Posterior cingulate gyrus (tissue), 11 donors: ENCODE results near the gene STK17B.

ENCODE experiments used
- DNase-seq, 10 donors: peaks; one replicate each; pipeline versions ENCODE4 v3.0.0 to v3.0.0-alpha.2; 2020 to 2021; ENCODE audit warnings: mixed read lengths in 3 of 10
- intact Hi-C: fragments of 100-400 bp; cut with DNase I; formaldehyde crosslinking; loops from one replicate; pipeline ENCODE4 v1.15.1; 2023

STK17B gene

GRCh38 chr2:196186266-196186980 is 15.0 kb upstream of the STK17B start:
- intact Hi-C loops: no loop called here
- DNase-seq: no peak

GRCh38 chr2:196184921-196185320 is 13.5 kb upstream of the STK17B start:
- intact Hi-C loops: no loop called here
- DNase-seq: no peak

GRCh38 chr2:196183528-196184231 is 12.3 kb upstream of the STK17B start:
- DNase-seq: no peak

GRCh38 chr2:196183172-196183473 is 11.7 kb upstream of the STK17B start:
- no peak for DNase-seq
- intact Hi-C loops: no loop called here

More at GRCh38 chr2:196183528-196184231, 12.3 kb upstream of the STK17B start:
- intact Hi-C loops: no loop called here

GRCh38 chr2:196182439-196183171 is 11.2 kb upstream of the STK17B start:
- intact Hi-C loops: no loop called here
- no peak for DNase-seq

- intact Hi-C loops: no loop called here
- DNase-seq: no peak
Measured at GRCh38 chr2:196181484-196181883, 10.1 kb upstream of the STK17B start.

GRCh38 chr2:196177124-196177523 is 5.7 kb upstream of the STK17B start:
- intact Hi-C loops: no loop called here
- DNase-seq: no peak

- peak in 1 of 10 donors; percentile 57 for DNase-seq
- intact Hi-C loops: no loop called here
Measured at GRCh38 chr2:196176142-196176738, 4.9 kb upstream of the STK17B start.

- intact Hi-C loops: no loop called here
- DNase-seq: peak in 1 of 10 donors; percentile 18
Measured at GRCh38 chr2:196174404-196174803, 3.0 kb upstream of the STK17B start.

- intact Hi-C loops: no loop called here
- no peak for DNase-seq
Measured at GRCh38 chr2:196173505-196173904, 2.1 kb upstream of the STK17B start.

- intact Hi-C loops: no loop called here
- DNase-seq: no peak
Measured at GRCh38 chr2:196172951-196173350, 1.6 kb upstream of the STK17B start.

- intact Hi-C loops: no loop called here
- DNase-seq: no peak
Measured at GRCh38 chr2:196171946-196172345, 568 bp upstream of the STK17B start.

- DNase-seq: peak in 5 of 10 donors; percentile 9 to 81 (median 34)
- intact Hi-C loops: no loop called here
Measured at GRCh38 chr2:196170606-196171247, 651 bp downstream of the STK17B start.

GRCh38 chr2:196170213-196170605 is 1.2 kb downstream of the STK17B start:
- intact Hi-C loops: no loop called here
- peak in 1 of 10 donors; percentile 13 for DNase-seq

GRCh38 chr2:196169516-196169915 is 1.9 kb downstream of the STK17B start:
- intact Hi-C loops: no loop called here
- DNase-seq: no peak

- intact Hi-C loops: no loop called here
- DNase-seq: no peak
Measured at GRCh38 chr2:196168181-196168580, 3.2 kb downstream of the STK17B start.

GRCh38 chr2:196167666-196168065 is 3.7 kb downstream of the STK17B start:
- intact Hi-C loops: no loop called here
- DNase-seq: no peak

- no peak for DNase-seq
- intact Hi-C loops: no loop called here
Measured at GRCh38 chr2:196166876-196167275, 4.5 kb downstream of the STK17B start.

GRCh38 chr2:196165016-196165415 is 6.4 kb downstream of the STK17B start:
- no peak for DNase-seq
- intact Hi-C loops: no loop called here

GRCh38 chr2:196163285-196163684 is 8.1 kb downstream of the STK17B start:
- intact Hi-C loops: no loop called here
- no peak for DNase-seq
